Parathyroid adenoma (tissue), 2 donors: ENCODE results near the gene CALCOCO1.
A peak's percentile ranks its signal among the peaks of the same experiment; 100 is the strongest.

Source experiments
- H2AFZ ChIP-seq: fragments of 300-600 bp; sonication (generic); one replicate; pipeline ENCODE4 v1.7.0; 2017; ENCODE audit warnings: antibody characterized with exemption, mild to moderate bottlenecking
- H3K27ac ChIP-seq: fragments of 300-600 bp; sonication (generic); one replicate; pipeline ENCODE4 v1.7.0; 2017
- H3K27me3 ChIP-seq: fragments of 300-600 bp; sonication (generic); one replicate; pipeline ENCODE4 v1.7.0; 2017; ENCODE audit warnings: low read length; ENCODE audit not compliant: control insufficient read depth, insufficient read depth
- H3K36me3 ChIP-seq: fragments of 300-600 bp; sonication (generic); one replicate; pipeline ENCODE4 v1.7.0; 2017; ENCODE audit warnings: low read length; ENCODE audit not compliant: control insufficient read depth, insufficient read depth
- H3K4me1 ChIP-seq: fragments of 300-600 bp; sonication (generic); one replicate; pipeline ENCODE4 v1.7.0; 2017; ENCODE audit warnings: control low read depth
- H3K4me2 ChIP-seq: fragments of 300-600 bp; sonication (generic); one replicate; pipeline ENCODE4 v1.7.0; 2017; ENCODE audit warnings: low read length
- H3K4me3 ChIP-seq: fragments of 300-600 bp; sonication (generic); one replicate; pipeline ENCODE4 v1.7.0; 2017; ENCODE audit warnings: low read depth, low read length
- H3K79me2 ChIP-seq: fragments of 300-600 bp; sonication (generic); one replicate; pipeline ENCODE4 v1.7.0; 2017; ENCODE audit warnings: control low read depth
- H3K9ac ChIP-seq: fragments of 300-600 bp; sonication (generic); one replicate; pipeline ENCODE4 v1.7.0; 2017; ENCODE audit warnings: mild to moderate bottlenecking
- H3K9me3 ChIP-seq: fragments of 300-600 bp; sonication (generic); one replicate; pipeline ENCODE4 v1.7.0; 2017; ENCODE audit warnings: low read length; ENCODE audit not compliant: control insufficient read depth
- CTCF ChIP-seq: fragments of 300-600 bp; sonication (generic); IDR thresholded peaks from one replicate; pipeline ENCODE4 v1.7.0; 2017; ENCODE audit warnings: antibody characterized with exemption, mild to moderate bottlenecking
- donor health status: primary hyperparathyroidism.

The CALCOCO1 gene

GRCh38 chr12:53698948-53699677 lies 28.1 kb downstream of the CALCOCO1 start:
- Histone ChIP-seq H3K36me3 (no peaks in the 10 kb centered on the region), H3K4me1 (no peaks in the 10 kb centered on the region), H3K9ac (no peak overlapping the region), H3K4me2 (no peak overlapping the region), H3K27ac (no peak overlapping the region), H3K4me3 (no peak overlapping the region), H3K9me3 (no peaks in the 10 kb centered on the region), H3K79me2 (no peaks in the 10 kb centered on the region), H2AFZ (no peak overlapping the region), H3K27me3 (no peaks in the 10 kb centered on the region)
- no peak for TF ChIP-seq CTCF

GRCh38 chr12:53696655-53697331 lies 30.5 kb downstream of the CALCOCO1 start:
- Histone ChIP-seq H3K9me3 (no peaks in the 10 kb centered on the region), H3K36me3 (no peaks in the 10 kb centered on the region), H3K4me3 (peak overlapping the region; percentile 48), H3K27me3 (no peaks in the 10 kb centered on the region), H3K79me2 (no peaks in the 10 kb centered on the region), H3K4me1 (no peaks in the 10 kb centered on the region), H3K9ac (no peak overlapping the region), H3K27ac (no peak overlapping the region), H3K4me2 (peak overlapping the region; percentile 72), H2AFZ (peak overlapping the region; percentile 18)
- TF ChIP-seq CTCF: no peak

- Histone ChIP-seq H3K79me2 (no peaks in the 10 kb centered on the region), H3K4me1 (no peaks in the 10 kb centered on the region), H3K9ac (no peak overlapping the region), H3K27me3 (no peaks in the 10 kb centered on the region), H3K27ac (no peak overlapping the region), H3K4me2 (peak overlapping the region; percentile 72), H3K9me3 (no peaks in the 10 kb centered on the region), H3K4me3 (peak overlapping the region; percentile 48), H3K36me3 (no peaks in the 10 kb centered on the region), H2AFZ (peak overlapping the region; percentile 18)
- TF ChIP-seq CTCF: no peak
Observed at GRCh38 chr12:53696285-53696654, 31.0 kb downstream of the CALCOCO1 start.

GRCh38 chr12:53695152-53696145 lies 31.8 kb downstream of the CALCOCO1 start:
- no peak for TF ChIP-seq CTCF
- Histone ChIP-seq H3K4me1 (no peaks in the 10 kb centered on the region), H2AFZ (peak overlapping the region; percentile 23), H3K27me3 (no peaks in the 10 kb centered on the region), H3K4me3 (no peak overlapping the region), H3K27ac (no peak overlapping the region), H3K36me3 (no peaks in the 10 kb centered on the region), H3K9me3 (no peaks in the 10 kb centered on the region), H3K9ac (no peak overlapping the region), H3K4me2 (peak overlapping the region; percentile 72), H3K79me2 (no peaks in the 10 kb centered on the region)
